ENCODE results near the gene EPHA3.

- TF ChIP-seq CTCF (IDR thresholded peaks at IDR 0.05) (no peak), POLR2A (IDR thresholded peaks at IDR 0.05) (no peak)
These were observed 225.0 kb downstream of the EPHA3 start for GRCh38 chr3:89332386-89332785.
